Fibroblast of pulmonary artery (primary cell): ENCODE data around the gene SEC22C.

Experiments
- DNase-seq: peaks from one replicate; pipeline ENCODE4 v3.0.0-alpha.2; 2010; ENCODE audit warnings: low read depth
- H3K4me3 ChIP-seq: replicated peaks from 2 replicates; pipeline ENCODE4 v1.5.1; 2011; ENCODE audit warnings: low read depth, mild to moderate bottlenecking, control low read depth, low read length, moderate library complexity
- TF ChIP-seq, protein P1 (sequence below): IDR thresholded peaks from 2 replicates; pipeline ENCODE4 v1.5.1; 2011; ENCODE audit warnings: mild to moderate bottlenecking, control low read depth, low read length, inconsistent platforms; ENCODE audit errors: missing control alignments

Gene SEC22C

DNA sequence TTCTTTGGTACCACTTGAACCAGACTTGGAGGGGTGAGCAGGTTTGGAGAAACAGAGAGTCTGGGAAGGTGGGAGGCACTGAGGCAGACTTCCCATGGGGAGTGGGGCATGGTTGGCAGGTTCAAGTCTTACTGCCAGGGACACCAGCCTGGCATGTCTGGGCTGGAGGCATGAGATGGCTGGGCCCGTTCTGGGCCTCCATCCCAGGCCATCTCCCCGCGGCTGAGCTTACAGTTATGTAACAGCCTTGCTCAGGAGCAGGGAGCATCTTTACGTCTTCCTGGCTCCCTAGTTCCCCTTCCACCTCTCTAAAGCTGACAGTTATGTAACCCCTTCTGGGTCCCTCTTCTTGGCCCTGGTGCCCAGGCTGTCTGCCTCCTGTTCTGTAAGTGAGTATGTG is 66.9 kb downstream of the SEC22C start:
- DNase-seq = no peak
- TF ChIP-seq, protein P1, sequence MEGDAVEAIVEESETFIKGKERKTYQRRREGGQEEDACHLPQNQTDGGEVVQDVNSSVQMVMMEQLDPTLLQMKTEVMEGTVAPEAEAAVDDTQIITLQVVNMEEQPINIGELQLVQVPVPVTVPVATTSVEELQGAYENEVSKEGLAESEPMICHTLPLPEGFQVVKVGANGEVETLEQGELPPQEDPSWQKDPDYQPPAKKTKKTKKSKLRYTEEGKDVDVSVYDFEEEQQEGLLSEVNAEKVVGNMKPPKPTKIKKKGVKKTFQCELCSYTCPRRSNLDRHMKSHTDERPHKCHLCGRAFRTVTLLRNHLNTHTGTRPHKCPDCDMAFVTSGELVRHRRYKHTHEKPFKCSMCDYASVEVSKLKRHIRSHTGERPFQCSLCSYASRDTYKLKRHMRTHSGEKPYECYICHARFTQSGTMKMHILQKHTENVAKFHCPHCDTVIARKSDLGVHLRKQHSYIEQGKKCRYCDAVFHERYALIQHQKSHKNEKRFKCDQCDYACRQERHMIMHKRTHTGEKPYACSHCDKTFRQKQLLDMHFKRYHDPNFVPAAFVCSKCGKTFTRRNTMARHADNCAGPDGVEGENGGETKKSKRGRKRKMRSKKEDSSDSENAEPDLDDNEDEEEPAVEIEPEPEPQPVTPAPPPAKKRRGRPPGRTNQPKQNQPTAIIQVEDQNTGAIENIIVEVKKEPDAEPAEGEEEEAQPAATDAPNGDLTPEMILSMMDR = no peak
- no peak overlapping the region for H3K4me3 ChIP-seq

- TF ChIP-seq, protein P1 = no peak
- no peak overlapping the region for H3K4me3 ChIP-seq
- no peak for DNase-seq
Observed at GRCh38 chr3:42513521-42513920, 68.2 kb downstream of the SEC22C start.

GRCh38 chr3:42513121-42513520 is 68.6 kb downstream of the SEC22C start:
- TF ChIP-seq, protein P1 = no peak
- no peak overlapping the region for H3K4me3 ChIP-seq
- no peak for DNase-seq

DNA sequence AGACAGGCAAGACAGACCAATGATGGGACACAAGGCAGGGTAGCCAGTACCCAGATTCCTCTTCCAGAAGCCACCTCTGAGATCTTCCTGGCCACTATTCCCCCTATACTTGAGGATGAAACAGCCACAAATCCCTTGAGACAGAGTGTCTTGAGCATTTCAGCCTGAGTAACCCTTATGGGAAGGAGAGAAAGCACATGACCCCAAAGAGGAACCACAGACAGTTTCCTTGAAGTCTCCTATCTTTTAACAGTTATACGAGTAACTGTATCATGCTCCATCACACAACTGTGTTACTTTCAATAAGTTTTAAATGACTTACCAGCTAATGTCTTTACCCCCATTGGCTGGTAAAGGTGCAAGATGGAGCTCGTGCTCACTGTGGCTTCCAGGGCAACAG is 70.0 kb downstream of the SEC22C start:
- TF ChIP-seq, protein P1 = no peak
- DNase-seq = no peak
- no peak overlapping the region for H3K4me3 ChIP-seq

GRCh38 chr3:42511201-42511600 is 70.6 kb downstream of the SEC22C start:
- H3K4me3 ChIP-seq = no peak overlapping the region
- TF ChIP-seq, protein P1 = no peak
- DNase-seq = no peak

GRCh38 chr3:42510325-42510724 is 71.4 kb downstream of the SEC22C start:
- no peak overlapping the region for H3K4me3 ChIP-seq
- TF ChIP-seq, protein P1 = no peak
- no peak for DNase-seq

GRCh38 chr3:42509111-42509510 is 72.7 kb downstream of the SEC22C start:
- no peak overlapping the region for H3K4me3 ChIP-seq
- no peak for DNase-seq
- TF ChIP-seq, protein P1 = no peak
